HG03139 (cell line): ENCODE measurements around the gene FSTL3.
"Not testable (repeated sequence)": the region's sequence is repeated elsewhere in the genome, so short reads cannot be mapped to it uniquely, and the experiment has no call there.

ENCODE experiments used
- ATAC-seq: cut with Tn5 transposase; IDR thresholded peaks from one replicate; pipeline ENCODE4 v1.9.1; 2021; ENCODE audit not compliant: unreplicated experiment

The FSTL3 gene

DNA sequence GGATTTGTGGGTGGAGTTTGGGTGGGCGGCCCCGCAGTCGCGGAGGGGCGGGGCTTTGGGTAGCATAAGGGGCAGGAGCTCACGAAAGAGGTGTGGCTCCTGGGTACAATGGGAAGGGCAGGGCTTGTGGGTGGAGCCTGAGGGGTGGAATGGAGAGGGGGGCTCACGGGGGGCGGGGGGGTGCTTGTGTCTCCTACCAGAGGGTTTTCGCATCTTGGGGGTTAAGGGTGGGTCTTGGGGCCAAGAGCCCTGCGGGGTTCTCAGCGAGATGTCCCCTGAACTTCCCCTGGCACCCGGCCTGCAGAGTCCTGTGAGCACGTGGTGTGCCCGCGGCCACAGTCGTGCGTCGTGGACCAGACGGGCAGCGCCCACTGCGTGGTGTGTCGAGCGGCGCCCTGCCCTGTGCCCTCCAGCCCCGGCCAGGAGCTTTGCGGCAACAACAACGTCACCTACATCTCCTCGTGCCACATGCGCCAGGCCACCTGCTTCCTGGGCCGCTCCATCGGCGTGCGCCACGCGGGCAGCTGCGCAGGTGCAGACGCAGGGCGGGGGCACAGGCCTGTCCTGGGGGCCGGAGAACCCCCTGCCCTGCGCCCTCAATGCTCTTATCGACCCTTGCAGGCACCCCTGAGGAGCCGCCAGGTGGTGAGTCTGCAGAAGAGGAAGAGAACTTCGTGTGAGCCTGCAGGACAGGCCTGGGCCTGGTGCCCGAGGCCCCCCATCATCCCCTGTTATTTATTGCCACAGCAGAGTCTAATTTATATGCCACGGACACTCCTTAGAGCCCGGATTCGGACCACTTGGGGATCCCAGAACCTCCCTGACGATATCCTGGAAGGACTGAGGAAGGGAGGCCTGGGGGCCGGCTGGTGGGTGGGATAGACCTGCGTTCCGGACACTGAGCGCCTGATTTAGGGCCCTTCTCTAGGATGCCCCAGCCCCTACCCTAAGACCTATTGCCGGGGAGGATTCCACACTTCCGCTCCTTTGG lies 5.1 kb downstream of the FSTL3 start:
- ATAC-seq, result no peak

DNA sequence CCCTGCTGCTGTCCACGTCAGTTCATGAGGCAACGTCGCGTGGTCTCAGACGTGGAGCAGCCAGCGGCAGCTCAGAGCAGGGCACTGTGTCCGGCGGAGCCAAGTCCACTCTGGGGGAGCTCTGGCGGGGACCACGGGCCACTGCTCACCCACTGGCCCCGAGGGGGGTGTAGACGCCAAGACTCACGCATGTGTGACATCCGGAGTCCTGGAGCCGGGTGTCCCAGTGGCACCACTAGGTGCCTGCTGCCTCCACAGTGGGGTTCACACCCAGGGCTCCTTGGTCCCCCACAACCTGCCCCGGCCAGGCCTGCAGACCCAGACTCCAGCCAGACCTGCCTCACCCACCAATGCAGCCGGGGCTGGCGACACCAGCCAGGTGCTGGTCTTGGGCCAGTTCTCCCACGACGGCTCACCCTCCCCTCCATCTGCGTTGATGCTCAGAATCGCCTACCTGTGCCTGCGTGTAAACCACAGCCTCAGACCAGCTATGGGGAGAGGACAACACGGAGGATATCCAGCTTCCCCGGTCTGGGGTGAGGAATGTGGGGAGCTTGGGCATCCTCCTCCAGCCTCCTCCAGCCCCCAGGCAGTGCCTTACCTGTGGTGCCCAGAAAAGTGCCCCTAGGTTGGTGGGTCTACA lies 6.6 kb downstream of the FSTL3 start:
- no peak for ATAC-seq

GRCh38 chr19:685454-685931 lies 9.3 kb downstream of the FSTL3 start:
- ATAC-seq, result no peak

DNA sequence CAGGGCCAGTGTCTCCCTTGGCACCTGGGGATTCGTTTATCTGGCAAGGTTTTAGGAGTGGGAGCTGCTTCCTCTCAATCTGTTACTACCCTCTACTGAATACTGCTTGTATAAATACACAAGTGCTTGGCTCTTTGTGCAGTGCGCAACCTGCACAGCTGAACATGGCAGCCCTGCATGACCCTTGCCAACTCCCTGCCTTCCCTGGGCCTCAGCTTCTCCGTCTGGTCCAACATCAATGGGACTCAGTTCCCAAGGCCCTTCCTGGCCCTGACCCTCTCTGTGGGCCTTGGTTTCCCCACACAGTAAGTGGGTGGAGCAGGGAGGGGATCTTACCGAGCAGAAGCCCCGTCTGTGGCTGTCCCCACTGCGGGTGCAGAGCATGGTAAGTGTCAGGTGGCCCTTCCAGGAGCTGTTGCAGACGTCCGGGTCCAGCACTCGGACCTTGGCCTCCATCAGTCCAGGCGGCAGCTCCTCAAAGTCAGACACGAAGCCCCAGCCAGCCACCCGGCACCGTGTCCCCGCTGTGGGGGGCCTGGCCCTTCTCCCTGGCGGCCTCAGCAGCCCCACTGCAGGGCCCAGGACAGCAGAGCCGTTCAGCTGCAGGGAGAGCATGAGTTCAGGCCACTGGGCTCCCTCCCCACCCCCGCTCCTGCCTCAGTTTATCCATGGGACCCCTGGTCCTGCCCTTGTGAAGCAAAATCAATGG lies 10.6 kb downstream of the FSTL3 start:
- no peak for ATAC-seq

- ATAC-seq, result no peak
Measured at GRCh38 chr19:687569-688166, 11.5 kb downstream of the FSTL3 start.

GRCh38 chr19:688214-688613 lies 12.0 kb downstream of the FSTL3 start:
- no peak for ATAC-seq

- no peak for ATAC-seq
Measured at GRCh38 chr19:688992-689391, 12.8 kb downstream of the FSTL3 start.

DNA sequence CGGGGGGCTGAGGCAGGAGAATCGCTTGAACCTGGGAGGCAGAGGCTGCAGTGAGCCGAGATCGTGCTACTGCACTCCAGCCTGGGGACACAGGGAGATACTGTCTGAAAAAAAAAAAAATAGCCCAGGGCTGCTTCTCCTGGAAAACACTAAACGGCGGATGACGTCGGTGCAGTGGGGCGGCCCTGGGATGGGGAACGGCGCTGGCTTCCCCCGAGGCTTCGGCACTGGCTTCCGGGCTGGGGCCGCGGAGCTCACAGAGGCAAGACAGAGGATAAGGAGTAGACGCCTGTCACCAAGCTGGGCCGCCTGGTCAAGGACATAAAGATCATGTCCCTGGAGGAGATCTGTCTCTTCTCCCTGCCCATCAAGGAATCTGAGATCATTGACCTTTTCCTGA lies 14.0 kb downstream of the FSTL3 start:
- ATAC-seq, result no peak

- no peak for ATAC-seq
Measured at GRCh38 chr19:694481-695351, 18.5 kb downstream of the FSTL3 start.

DNA sequence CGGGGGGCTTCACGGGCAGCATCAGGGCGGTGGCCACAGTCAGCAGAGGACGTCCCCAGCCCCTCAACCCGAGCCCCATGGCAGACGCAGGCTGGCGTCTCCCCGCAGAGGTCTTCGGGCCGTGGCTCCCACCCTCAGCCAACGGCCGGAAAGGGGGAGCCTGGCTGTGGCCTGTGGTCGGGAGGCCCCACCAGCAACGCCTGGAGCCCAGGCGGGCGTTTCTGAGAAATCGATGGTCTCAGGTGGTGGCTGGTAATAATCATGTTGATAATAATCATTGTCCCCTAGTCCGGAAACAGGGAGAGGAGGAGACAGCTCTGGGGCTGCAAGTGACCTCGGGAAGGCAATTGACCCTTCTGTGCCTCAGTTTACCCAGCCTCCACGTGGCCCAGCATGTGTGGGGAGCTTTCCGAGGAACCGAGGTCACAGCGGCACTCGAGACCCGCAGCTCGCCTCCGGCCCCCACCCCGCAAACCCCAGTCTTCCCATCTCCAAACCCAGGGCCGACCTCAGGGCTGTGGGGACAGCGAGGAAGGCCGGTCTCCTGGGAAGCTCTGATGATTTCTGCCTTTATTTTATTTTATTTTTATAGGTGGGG lies 19.3 kb downstream of the FSTL3 start, which contains the start of gene PRSS57:
Gene PRSS57, minus strand, starts transcription at position 101 of the 598 bp plus-strand sequence. Its CDS starts 22 bp downstream, at position 79.
- no peak for ATAC-seq

- not testable (repeated sequence) for ATAC-seq
Measured at GRCh38 chr19:698529-698928, 22.3 kb downstream of the FSTL3 start.

GRCh38 chr19:699885-700284 lies 23.7 kb downstream of the FSTL3 start:
- ATAC-seq, result not testable (repeated sequence)

GRCh38 chr19:702847-703246 lies 26.7 kb downstream of the FSTL3 start:
- ATAC-seq, result not testable (repeated sequence)

DNA sequence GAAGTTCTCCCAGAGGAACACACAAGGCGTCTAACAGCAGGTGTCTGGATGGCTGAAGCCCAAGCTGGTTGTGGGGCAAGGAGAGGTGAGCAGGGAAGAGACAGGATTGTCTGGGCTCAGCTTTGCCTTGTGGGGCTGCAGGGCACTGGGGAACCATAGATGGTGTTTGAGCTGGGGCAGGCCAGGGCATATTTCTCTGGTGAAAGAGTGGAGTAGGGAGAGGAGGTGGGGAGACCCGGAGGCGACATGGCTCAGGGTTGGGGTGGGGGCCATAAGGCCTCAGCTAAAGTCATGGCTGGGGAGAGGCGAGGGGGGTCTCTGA lies 27.1 kb downstream of the FSTL3 start:
- ATAC-seq, result no peak

GRCh38 chr19:703651-704446 lies 27.7 kb downstream of the FSTL3 start:
- ATAC-seq, result no peak

DNA sequence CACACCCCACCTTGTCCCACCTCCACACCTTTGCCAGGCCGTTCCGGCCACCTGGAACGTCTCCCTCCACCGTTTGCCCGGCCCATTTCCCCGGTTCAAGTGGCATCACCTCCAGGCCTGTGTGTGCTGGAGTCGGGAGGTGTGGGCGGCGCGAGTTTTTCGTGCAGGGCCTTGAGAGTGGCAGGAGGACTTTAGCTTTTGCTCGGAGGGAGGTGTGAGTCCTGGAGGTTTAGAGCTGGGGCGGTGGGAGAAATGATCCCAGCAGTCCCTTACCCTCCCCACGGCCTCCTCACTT lies 28.2 kb downstream of the FSTL3 start:
- no peak for ATAC-seq

DNA sequence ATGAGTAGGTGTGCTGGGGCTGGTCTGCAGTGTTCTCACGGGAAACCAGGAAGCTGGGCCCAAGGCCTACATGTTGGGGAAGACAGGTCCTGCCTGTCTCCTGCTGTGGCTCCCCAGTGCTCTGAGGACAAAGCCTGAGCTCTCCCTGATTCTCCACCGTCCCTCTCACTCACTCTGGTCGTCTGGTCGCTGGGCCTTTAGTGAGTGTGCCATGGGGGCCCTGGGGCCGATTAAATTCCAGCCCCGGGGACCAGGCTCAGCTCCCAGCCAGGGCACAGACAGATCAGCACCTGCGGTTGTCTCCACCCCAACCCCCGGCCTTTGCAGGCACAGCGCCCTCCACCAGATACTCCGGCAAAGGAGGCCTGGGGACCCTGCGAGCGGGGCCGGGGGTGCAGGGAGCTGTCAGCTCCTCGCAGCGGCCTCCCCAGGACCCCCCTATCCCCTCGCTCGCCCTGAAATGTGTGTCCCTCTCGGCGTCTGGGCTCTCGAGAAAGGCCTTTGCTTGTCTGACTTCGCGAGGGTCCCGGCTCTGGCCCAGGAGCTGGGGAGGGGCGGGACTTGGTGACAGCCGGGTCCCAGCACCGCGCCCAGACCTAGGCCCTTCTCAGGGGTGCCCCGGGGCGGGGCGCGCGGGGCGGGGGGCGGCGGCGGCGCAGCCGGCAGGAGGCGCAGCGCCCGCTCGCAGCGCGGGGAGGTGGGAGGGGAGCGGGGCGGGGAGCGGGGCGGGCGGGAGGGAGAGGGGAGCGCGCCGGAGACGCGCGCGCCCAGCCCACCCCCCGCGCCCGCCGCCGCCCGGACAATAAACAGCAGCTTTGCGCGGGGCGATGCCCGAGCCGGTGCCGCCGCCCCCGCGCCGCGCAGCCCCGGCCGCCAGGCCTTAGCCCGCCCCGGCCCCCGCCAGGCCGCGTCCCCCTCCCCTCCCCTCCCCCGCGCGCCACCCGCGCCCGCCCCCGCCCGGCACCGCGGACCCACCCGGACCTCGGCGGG lies 32.3 kb downstream of the FSTL3 start, which contains the start of gene PALM:
Gene PALM, plus strand, starts transcription at position 782 of the 990 bp plus-strand sequence. CDS start 212 bp downstream, outside the sequence.
- no peak for ATAC-seq
